GM12801 (cell line): ENCODE measurements around the gene STYXL1.

Experiments
- CTCF ChIP-seq: IDR thresholded peaks from one replicate; pipeline ENCODE4 v1.5.1; 2011; ENCODE audit warnings: control low read depth; ENCODE audit not compliant: insufficient read length; ENCODE audit errors: extremely low read depth

The STYXL1 gene

DNA sequence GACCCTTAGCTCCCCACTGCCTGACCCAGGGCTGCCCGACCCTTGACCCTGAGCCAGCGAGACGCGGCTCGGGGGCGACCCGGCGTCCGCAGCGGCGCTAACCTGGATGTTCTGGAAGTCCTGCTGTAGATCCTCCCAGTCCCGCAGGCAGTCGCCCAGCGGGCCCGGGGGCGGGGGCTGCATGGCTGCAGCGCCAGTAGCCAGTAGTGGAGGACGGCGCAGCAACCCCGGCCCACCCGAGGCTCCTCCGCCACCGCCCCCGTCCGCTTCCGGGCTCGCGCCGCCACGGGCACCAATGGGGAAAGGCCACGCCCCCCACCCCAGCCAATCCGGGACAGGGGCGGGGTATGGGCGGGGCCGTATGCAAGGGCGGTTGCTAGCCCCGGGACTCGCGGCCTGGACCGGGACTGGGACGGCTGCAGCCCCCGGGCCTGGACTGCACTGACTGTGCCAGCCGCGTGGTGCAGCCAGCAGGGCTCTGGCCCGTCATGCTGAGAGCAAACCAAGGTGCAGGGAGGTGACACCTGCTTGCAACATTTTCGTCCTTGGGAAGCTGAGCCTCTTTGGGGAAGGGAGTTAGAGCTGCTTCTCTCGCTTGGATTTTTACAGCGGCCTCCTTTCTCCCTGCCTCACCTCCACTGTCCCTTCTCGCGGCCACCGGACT is 53.3 kb downstream of the STYXL1 start, which contains the start of gene TMEM120A:
Gene TMEM120A, minus strand, starts transcription at position 208 of the 664 bp plus-strand sequence. Its CDS starts 25 bp downstream, at position 183.
- TF ChIP-seq CTCF: no peak

DNA sequence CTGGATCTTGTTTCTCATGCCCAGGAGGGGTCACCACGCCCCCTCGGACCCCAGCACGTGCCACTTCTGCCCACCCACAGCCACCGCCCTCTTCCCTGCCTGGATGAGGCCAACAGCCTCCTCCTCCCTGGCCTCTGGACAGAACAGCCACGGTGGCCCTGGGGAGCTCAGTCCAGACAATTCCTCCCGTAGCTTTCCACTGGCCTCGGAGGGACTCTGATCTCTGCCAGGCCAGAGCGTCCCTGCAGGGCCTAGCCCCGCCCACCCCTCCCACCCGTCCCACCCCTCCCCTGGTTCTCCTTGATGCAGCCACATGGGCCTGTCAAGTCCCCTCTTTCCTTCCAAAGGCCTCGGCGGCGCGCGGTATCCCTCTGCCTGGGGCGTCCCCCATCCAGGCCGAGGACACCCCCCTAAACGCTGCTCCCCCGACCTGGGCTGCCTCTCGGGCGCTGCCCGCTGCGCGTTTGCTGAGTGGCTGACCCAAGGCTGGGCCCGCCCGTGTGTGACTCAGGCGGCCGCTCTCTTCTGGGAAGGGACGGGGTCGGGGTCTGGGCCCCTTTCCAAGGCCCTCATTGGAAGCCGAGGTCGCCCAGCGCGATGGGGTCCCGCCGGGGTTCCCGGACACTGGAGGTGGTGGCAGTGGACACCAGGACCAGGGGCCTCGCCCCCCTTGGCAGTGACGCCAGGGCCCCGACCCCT is 54.0 kb downstream of the STYXL1 start:
- TF ChIP-seq CTCF: no peak

DNA sequence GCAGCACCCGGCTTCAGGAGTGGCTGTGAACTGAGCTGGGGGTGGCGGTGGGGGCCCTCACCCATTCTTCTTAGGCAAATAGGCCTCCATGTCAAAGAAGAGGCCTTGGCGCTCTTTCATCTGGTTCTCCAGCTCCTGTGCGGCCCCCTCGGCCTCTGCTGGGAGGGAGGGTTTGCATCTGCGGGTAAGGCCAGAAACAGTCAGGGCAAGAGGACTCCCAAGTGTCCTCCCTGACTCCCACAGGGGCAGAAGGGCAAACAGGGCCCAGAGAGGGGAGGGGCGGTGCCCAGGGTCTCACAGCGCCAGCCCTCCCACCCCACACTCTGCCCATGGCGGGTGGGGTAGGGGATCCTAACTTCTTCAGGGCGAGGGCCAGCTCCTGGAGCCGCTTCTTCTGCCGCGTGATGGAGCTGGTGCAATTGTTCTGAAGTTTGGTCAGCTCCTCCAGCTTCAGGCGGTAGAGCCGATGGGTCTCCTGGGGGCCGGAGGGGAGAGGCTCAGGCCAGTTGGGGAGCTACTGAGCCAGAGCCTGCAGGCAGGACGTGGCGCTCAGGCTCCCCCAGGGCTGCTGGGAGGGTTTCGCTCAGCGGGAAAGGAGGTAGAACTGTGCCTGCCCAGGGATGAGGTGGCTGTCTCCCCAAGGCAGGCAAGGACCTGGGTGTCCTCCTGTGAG is 55.6 kb downstream of the STYXL1 start:
- no peak for TF ChIP-seq CTCF

- TF ChIP-seq CTCF: no peak
Measured at GRCh38 chr7:75991531-75992082, 56.2 kb downstream of the STYXL1 start.

DNA sequence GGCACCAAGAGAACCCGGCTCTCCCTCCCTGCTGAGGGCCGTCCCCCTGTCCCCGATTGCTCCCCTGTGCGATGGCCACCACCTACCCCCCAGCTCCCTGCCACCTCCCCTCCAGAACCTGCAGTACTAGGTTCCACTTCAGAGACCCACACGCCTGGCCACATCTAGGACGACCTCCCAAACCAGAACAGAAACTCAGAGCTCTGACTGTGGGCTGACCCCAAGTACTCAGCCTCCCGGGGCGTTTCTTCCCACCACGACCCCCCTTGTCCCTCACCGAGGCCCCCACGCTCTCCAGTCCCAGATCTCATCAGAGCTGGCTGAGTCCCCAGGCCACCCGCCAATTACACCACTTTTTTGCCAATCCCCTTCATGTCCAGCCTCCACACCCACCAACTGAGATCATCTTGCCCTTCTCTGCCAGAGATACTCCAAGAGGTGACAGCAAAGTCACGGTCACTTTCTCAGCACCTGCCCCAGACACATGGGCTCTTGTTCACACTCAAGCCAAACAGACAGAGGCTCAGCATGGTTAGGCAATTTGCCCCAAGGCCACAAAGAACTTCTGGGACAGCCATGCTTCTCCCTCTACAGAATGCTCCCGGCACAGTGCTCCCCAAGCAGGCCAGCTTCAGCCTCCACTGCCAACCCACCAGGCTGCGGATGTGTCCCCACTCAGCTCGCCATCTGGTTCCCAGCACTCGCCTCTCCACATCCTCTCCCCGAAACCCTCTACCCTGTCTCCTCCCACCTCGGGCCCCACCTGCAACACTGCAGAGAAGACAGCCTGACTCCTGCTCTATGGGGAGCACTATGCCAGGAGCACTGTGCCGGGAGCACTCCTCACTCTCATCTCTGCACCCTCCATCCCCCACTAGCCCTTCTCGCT is 58.1 kb downstream of the STYXL1 start:
- TF ChIP-seq CTCF: no peak

DNA sequence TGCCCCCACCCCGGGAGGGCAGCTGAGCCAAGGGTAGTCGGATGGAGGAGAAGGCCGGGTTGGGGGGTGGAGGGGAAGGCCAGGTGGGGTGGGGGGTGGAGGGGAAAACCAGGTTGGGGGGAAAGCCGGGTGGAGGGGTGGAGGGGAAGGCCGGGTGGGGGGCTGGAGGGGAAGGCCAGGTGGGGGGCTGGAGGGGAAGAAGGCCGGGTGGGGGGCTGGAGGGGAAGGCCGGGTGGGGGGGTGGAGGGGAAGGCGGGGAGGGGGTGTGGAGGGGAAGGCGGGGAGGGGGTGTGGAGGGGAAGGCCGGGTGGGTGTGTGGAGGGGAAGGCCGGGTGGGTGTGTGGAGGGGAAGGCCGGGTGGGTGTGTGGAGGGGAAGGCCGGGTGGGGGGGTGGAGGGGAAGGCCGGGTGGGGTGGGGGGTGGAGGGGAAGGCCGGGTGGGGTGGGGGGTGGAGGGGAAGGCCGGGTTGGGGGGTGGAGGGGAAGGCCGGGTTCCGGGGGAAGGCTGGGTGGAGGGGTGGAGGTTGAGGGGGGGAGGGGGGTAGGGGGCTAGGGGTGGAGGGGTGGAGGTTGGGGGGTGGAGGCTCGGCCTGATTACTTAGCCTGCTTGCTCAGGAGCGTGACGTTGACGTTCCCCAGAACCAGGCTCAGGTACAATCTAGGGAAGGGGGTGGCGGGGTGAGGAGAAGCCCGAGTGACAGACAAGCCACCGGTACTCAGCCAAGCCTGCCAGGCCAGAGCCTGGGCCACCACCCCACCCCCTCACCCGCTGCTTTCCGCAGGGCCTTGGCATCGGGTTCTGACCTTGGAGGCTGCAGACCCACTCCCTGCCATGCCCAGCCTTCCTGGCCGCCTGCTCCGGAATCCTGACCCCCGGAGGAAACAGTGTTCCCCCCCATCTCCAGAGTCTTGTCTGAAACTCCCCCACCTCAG is 59.0 kb downstream of the STYXL1 start:
- TF ChIP-seq CTCF: no peak
